Loucy (cell line): Measurements from ENCODE around the gene CGREF1.

Source experiments
- H2AFZ ChIP-seq: fragments of 200-600 bp; sonication (generic); 2 replicates; pipeline ENCODE4 v1.6.0; 2016; ENCODE audit warnings: antibody characterized with exemption, mild to moderate bottlenecking, low read length, moderate library complexity
- H3F3A ChIP-seq: fragments of 200-600 bp; 2 replicates; pipeline ENCODE4 v1.6.0; 2016; ENCODE audit warnings: antibody characterized with exemption, low read depth, mild to moderate bottlenecking
- H3K27me3 ChIP-seq: fragments of 200-600 bp; sonication (generic); 2 replicates; pipeline ENCODE4 v1.6.1; 2014; ENCODE audit warnings: low read length, mild to moderate bottlenecking; ENCODE audit not compliant: insufficient read depth, poor library complexity, severe bottlenecking
- H3K36me3 ChIP-seq: fragments of 200-600 bp; sonication (generic); 2 replicates; pipeline ENCODE4 v1.6.1; 2016; ENCODE audit warnings: low read length; ENCODE audit not compliant: insufficient read depth
- H3K4me1 ChIP-seq: fragments of 200-600 bp; sonication (generic); 2 replicates; pipeline ENCODE4 v1.5.1; 2014; ENCODE audit warnings: low read length, mild to moderate bottlenecking; ENCODE audit not compliant: insufficient read depth, poor library complexity, severe bottlenecking
- H3K4me2 ChIP-seq: fragments of 200-600 bp; sonication (generic); 2 replicates; pipeline ENCODE4 v1.6.0; 2014; ENCODE audit warnings: antibody characterized with exemption, low read length, low read depth, mild to moderate bottlenecking; ENCODE audit not compliant: poor library complexity, severe bottlenecking
- H3K4me3 ChIP-seq: fragments of 200-600 bp; sonication (generic); 2 replicates; pipeline ENCODE4 v1.5.1; 2014; ENCODE audit warnings: low read length, mild to moderate bottlenecking, mixed read lengths; ENCODE audit not compliant: poor library complexity, severe bottlenecking
- H3K79me2 ChIP-seq: fragments of 200-600 bp; sonication (generic); 2 replicates; pipeline ENCODE4 v1.6.1; 2014; ENCODE audit warnings: low read length; ENCODE audit not compliant: insufficient read depth
- H3K9ac ChIP-seq: fragments of 200-600 bp; sonication (generic); 2 replicates; pipeline ENCODE4 v1.6.0; 2014; ENCODE audit warnings: mild to moderate bottlenecking, low read depth, low read length, moderate library complexity; ENCODE audit not compliant: poor library complexity, severe bottlenecking
- H3K9me2 ChIP-seq: fragments of 200-600 bp; sonication (generic); replicated peaks from 2 replicates; pipeline ENCODE4 v1.6.1; 2016; ENCODE audit warnings: low read depth, low read length, mixed read lengths
- H3K9me3 ChIP-seq: fragments of 200-600 bp; sonication (generic); 2 replicates; pipeline ENCODE4 v1.6.1; 2014; ENCODE audit warnings: mild to moderate bottlenecking, antibody characterized with exemption, low read length, low read depth; ENCODE audit not compliant: insufficient read depth
- H4K20me1 ChIP-seq: fragments of 200-600 bp; sonication (generic); 2 replicates; pipeline ENCODE4 v1.6.0; 2014; ENCODE audit warnings: antibody characterized with exemption, low read length, mild to moderate bottlenecking; ENCODE audit not compliant: insufficient read depth, poor library complexity, severe bottlenecking
- CTCF ChIP-seq: fragments of 200-600 bp; sonication (generic); conservative IDR thresholded peaks from 2 replicates; pipeline ENCODE4 v1.5.1; 2014; ENCODE audit warnings: mild to moderate bottlenecking, antibody characterized with exemption, low read length
- EZH2phosphoT487 ChIP-seq: fragments of 200-600 bp; IDR thresholded peaks from 2 replicates; pipeline ENCODE4 v1.6.1; 2018; ENCODE audit warnings: antibody characterized with exemption, mild to moderate bottlenecking, moderate library complexity, borderline replicate concordance

Gene CGREF1

GRCh38 chr2:27058210-27058609, 60.7 kb downstream of the CGREF1 start:
- H3K9ac ChIP-seq, result no peak overlapping the region
- no peak overlapping the region for H3K4me2 ChIP-seq
- H4K20me1 ChIP-seq, result no peaks in the 10 kb centered on the region
- no peak overlapping the region for H3K4me3 ChIP-seq
- TF ChIP-seq EZH2phosphoT487, result no peak
- no peak for TF ChIP-seq CTCF
- no peaks in the 10 kb centered on the region for H3F3A ChIP-seq
- no peaks in the 10 kb centered on the region for H3K9me3 ChIP-seq
- peaks cover 4% of the 10 kb centered on the region for H3K4me1 ChIP-seq
- H3K27me3 ChIP-seq, result no peaks in the 10 kb centered on the region
- H3K79me2 ChIP-seq, result peaks cover 6% of the 10 kb centered on the region; the same call in 1 of the 2 replicates
- H3K36me3 ChIP-seq, result peaks cover 47% of the 10 kb centered on the region; the same call in 1 of the 2 replicates
- no peaks in the 10 kb centered on the region for H3K9me2 ChIP-seq
- H2AFZ ChIP-seq, result no peak overlapping the region

GRCh38 chr2:27057184-27057583, 61.7 kb downstream of the CGREF1 start:
- H3K9me3 ChIP-seq, result no peaks in the 10 kb centered on the region
- H3F3A ChIP-seq, result no peaks in the 10 kb centered on the region
- peaks cover 14% of the 10 kb centered on the region for H3K4me1 ChIP-seq
- peaks cover 16% of the 10 kb centered on the region for H3K79me2 ChIP-seq
- H4K20me1 ChIP-seq, result no peaks in the 10 kb centered on the region
- no peak overlapping the region for H3K4me3 ChIP-seq
- no peak overlapping the region for H2AFZ ChIP-seq
- peaks cover 47% of the 10 kb centered on the region; the same call in 1 of the 2 replicates for H3K36me3 ChIP-seq
- H3K9ac ChIP-seq, result no peak overlapping the region
- TF ChIP-seq CTCF (no peak), EZH2phosphoT487 (no peak)
- no peak overlapping the region for H3K4me2 ChIP-seq
- H3K27me3 ChIP-seq, result no peaks in the 10 kb centered on the region
- no peaks in the 10 kb centered on the region for H3K9me2 ChIP-seq

GRCh38 chr2:27054721-27055120, 64.2 kb downstream of the CGREF1 start:
- Histone ChIP-seq H3K9ac (no peak overlapping the region), H3K27me3 (no peaks in the 10 kb centered on the region), H3F3A (peaks cover 3% of the 10 kb centered on the region; the same call in 1 of the 2 replicates), H4K20me1 (no peaks in the 10 kb centered on the region), H3K79me2 (peaks cover 21% of the 10 kb centered on the region), H3K9me2 (no peaks in the 10 kb centered on the region), H2AFZ (no peak overlapping the region), H3K36me3 (peaks cover 46% of the 10 kb centered on the region; the same call in 1 of the 2 replicates), H3K4me1 (peaks cover 19% of the 10 kb centered on the region), H3K4me2 (no peak overlapping the region), H3K9me3 (no peaks in the 10 kb centered on the region), H3K4me3 (no peak overlapping the region)
- TF ChIP-seq EZH2phosphoT487 (no peak), CTCF (no peak)
